NCI-H2227 treated with DMSO at 0.1 percent for 48 hours (cell line): ENCODE results near the gene SEZ6L2.
"Not testable (repeated sequence)": the region's sequence is repeated elsewhere in the genome, so short reads cannot be mapped to it uniquely, and the experiment has no call there.

Source experiments
- DNase-seq: peaks from one replicate; lab custom pipeline; 2025; lab: John Stamatoyannopoulos, UW

The SEZ6L2 gene

GRCh38 chr16:29850998-29851397 is 48.4 kb downstream of the SEZ6L2 start:
- DNase-seq = no peak

- peak; percentile 15 for DNase-seq
These were observed 49.8 kb downstream of the SEZ6L2 start for GRCh38 chr16:29849505-29849904.

- no peak for DNase-seq
These were observed 50.7 kb downstream of the SEZ6L2 start for GRCh38 chr16:29848420-29849297.

- no peak for DNase-seq
These were observed 53.7 kb downstream of the SEZ6L2 start for GRCh38 chr16:29845656-29846055.

GRCh38 chr16:29844575-29845331 is 54.6 kb downstream of the SEZ6L2 start:
- no peak for DNase-seq

GRCh38 chr16:29843931-29844330 is 55.4 kb downstream of the SEZ6L2 start:
- DNase-seq = no peak

- DNase-seq = no peak
These were observed 56.5 kb downstream of the SEZ6L2 start for GRCh38 chr16:29842732-29843346.

- DNase-seq = no peak
These were observed 57.7 kb downstream of the SEZ6L2 start for GRCh38 chr16:29841631-29842030.

GRCh38 chr16:29840240-29840639 is 59.1 kb downstream of the SEZ6L2 start:
- no peak for DNase-seq

- no peak for DNase-seq
These were observed 59.5 kb downstream of the SEZ6L2 start for GRCh38 chr16:29839822-29840221.

- DNase-seq = no peak
These were observed 61.5 kb downstream of the SEZ6L2 start for GRCh38 chr16:29837841-29838240.

- DNase-seq = no peak
These were observed 62.7 kb downstream of the SEZ6L2 start for GRCh38 chr16:29836623-29837022.

- no peak for DNase-seq
These were observed 63.4 kb downstream of the SEZ6L2 start for GRCh38 chr16:29835926-29836325.

- no peak for DNase-seq
These were observed 65.3 kb downstream of the SEZ6L2 start for GRCh38 chr16:29834079-29834478.

GRCh38 chr16:29833219-29833618 is 66.1 kb downstream of the SEZ6L2 start:
- not testable (repeated sequence) for DNase-seq

- DNase-seq = no peak
These were observed 67.9 kb downstream of the SEZ6L2 start for GRCh38 chr16:29831490-29831889.

GRCh38 chr16:29830774-29831173 is 68.6 kb downstream of the SEZ6L2 start:
- DNase-seq = no peak

GRCh38 chr16:29826342-29826695 is 73.0 kb downstream of the SEZ6L2 start:
- DNase-seq = no peak

- no peak for DNase-seq
These were observed 74.0 kb downstream of the SEZ6L2 start for GRCh38 chr16:29825145-29826044.

GRCh38 chr16:29824589-29825144 is 74.7 kb downstream of the SEZ6L2 start:
- DNase-seq = no peak

- DNase-seq = no peak
These were observed 77.7 kb downstream of the SEZ6L2 start for GRCh38 chr16:29821643-29822115.
